ENCODE results near the gene SRGN. TPM values are rescaled to one million over a fixed set of nuclear protein-coding genes. Genes with fewer than 3 reads are reported as not detected.

Gene SRGN
- total RNA-seq, 2 donors from 2014 or later: 29.1 to 44.3 TPM

DNA sequence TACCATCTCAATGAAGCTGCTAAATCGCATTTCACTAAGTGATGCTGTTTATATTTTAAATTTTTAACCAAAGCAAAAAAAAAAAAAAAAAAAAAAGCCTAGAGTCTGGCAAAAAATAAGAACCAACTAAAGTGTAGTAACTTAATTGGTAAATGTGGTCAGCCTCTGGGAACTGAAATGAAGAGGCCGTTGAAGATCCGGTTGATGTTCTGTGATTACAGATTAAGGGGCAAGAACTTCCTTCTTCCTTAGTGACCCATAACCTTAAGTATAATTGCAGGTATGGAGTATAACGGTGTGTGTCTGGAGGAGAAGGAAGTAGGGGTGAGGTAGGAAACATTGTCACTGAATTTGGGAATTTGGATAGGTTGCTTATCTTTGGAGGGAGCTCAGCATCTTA lies 7.7 kb upstream of the SRGN start:
- Histone ChIP-seq H3K36me3 (no peaks in the 10 kb centered on the region), H3K9me3 (no peaks in the 10 kb centered on the region), H3K27me3 (replicated peaks; ENCODE audit: insufficient read depth) (no peaks in the 10 kb centered on the region), H3K4me3 (no peak overlapping the region), H3K4me1 (replicated peaks) (no peaks in the 10 kb centered on the region), H3K27ac (no peak overlapping the region)
- DNase-seq (ENCODE audit: low spot score): no peak
- TF ChIP-seq, protein P1, sequence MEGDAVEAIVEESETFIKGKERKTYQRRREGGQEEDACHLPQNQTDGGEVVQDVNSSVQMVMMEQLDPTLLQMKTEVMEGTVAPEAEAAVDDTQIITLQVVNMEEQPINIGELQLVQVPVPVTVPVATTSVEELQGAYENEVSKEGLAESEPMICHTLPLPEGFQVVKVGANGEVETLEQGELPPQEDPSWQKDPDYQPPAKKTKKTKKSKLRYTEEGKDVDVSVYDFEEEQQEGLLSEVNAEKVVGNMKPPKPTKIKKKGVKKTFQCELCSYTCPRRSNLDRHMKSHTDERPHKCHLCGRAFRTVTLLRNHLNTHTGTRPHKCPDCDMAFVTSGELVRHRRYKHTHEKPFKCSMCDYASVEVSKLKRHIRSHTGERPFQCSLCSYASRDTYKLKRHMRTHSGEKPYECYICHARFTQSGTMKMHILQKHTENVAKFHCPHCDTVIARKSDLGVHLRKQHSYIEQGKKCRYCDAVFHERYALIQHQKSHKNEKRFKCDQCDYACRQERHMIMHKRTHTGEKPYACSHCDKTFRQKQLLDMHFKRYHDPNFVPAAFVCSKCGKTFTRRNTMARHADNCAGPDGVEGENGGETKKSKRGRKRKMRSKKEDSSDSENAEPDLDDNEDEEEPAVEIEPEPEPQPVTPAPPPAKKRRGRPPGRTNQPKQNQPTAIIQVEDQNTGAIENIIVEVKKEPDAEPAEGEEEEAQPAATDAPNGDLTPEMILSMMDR (IDR thresholded peaks at IDR 0.05): no peak
- no peak for TF ChIP-seq POLR2A (IDR thresholded peaks at IDR 0.05)
- TF ChIP-seq POLR2AphosphoS5 (IDR thresholded peaks at IDR 0.05): no peak
- intact Hi-C loops (cut with DNase I): no loop called here
- WGBS: 77% methylated on average over 4 of the region's 4 CpGs

- H3K9me3 ChIP-seq: no peaks in the 10 kb centered on the region
- no peaks in the 10 kb centered on the region for H3K4me1 ChIP-seq (replicated peaks)
- peak overlapping the region; percentile 2 to 76 for H3K27ac ChIP-seq
- intact Hi-C loops (cut with DNase I): no loop called here
- no peaks in the 10 kb centered on the region for H3K27me3 ChIP-seq (replicated peaks; ENCODE audit: insufficient read depth)
- TF ChIP-seq, protein P1 (IDR thresholded peaks at IDR 0.05): no peak
- TF ChIP-seq POLR2A (IDR thresholded peaks at IDR 0.05) (no peak), POLR2AphosphoS5 (IDR thresholded peaks at IDR 0.05) (no peak)
- no peak overlapping the region for H3K4me3 ChIP-seq
- no peaks in the 10 kb centered on the region for H3K36me3 ChIP-seq
- WGBS: 57% methylated on average over 9 of the region's 9 CpGs
- DNase-seq (ENCODE audit: low spot score): no peak
Observed at GRCh38 chr10:69086001-69086509, 1.8 kb upstream of the SRGN start.

DNA sequence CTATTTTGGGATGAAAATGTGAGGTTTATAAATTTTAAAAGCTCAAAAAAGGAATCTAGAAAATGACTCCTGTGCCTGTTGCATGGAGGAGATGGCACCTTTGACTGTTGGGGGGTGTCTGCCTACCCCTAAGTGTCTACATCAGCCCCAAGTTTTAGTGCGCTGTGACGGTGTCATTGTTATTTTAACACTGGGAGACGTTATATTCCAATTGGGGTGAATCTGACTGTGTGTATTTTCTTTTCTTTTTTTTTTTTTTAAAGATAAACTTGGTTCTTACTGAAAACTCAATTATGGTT lies 517 bp downstream of the SRGN start:
- no peak for DNase-seq (ENCODE audit: low spot score)
- H3K27me3 ChIP-seq (replicated peaks; ENCODE audit: insufficient read depth): no peaks in the 10 kb centered on the region
- peak overlapping the region; percentile 12 to 14 for H3K4me3 ChIP-seq
- TF ChIP-seq, protein P1 (IDR thresholded peaks at IDR 0.05): no peak
- TF ChIP-seq POLR2AphosphoS5 (IDR thresholded peaks at IDR 0.05) (no peak), POLR2A (IDR thresholded peaks at IDR 0.05) (no peak)
- WGBS: 61% methylated on average over 3 of the region's 3 CpGs
- no peaks in the 10 kb centered on the region for H3K9me3 ChIP-seq
- no peaks in the 10 kb centered on the region for H3K4me1 ChIP-seq (replicated peaks)
- intact Hi-C loops (cut with DNase I): no loop called here
- peak overlapping the region; percentile 73 to 76 for H3K27ac ChIP-seq
- no peaks in the 10 kb centered on the region for H3K36me3 ChIP-seq

DNA sequence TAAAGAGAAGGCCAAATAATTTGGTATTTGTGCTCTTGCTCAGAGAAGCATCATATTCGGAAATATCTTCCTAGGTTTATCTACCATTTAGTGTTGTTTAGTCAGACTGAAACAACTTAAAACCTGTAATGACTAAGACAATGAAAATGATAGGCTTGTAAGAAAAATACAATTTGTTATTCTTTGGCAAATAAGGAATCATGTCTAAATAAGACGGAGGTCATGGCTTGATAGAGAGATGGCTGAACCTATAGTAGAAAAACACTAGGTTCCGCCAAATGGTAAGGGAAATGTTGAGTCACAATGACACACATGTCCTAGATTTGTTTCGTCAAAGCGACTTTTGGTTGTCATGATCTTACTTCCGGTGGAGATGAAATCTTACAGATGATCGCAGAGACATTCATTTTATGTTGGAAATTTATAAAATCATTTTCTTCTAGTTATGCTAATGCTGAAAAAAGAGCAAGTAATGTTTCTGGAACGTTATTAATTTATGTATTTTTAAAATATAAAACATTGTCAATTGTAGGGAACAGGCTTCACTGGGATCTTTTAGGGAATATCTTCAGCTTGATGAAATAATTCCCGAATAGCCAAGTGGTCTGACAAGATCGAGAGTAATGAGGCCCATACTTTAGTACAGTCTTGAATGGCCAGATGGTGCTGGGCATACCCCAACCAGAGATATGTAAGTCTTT lies 1.0 kb downstream of the SRGN start:
- H3K36me3 ChIP-seq: no peaks in the 10 kb centered on the region
- peak overlapping the region; percentile 73 to 76 for H3K27ac ChIP-seq
- no peaks in the 10 kb centered on the region for H3K4me1 ChIP-seq (replicated peaks)
- H3K27me3 ChIP-seq (replicated peaks; ENCODE audit: insufficient read depth): no peaks in the 10 kb centered on the region
- 79% methylated on average over 10 of the region's 10 CpGs for WGBS
- TF ChIP-seq POLR2AphosphoS5 (IDR thresholded peaks at IDR 0.05) (no peak), POLR2A (IDR thresholded peaks at IDR 0.05) (no peak)
- TF ChIP-seq, protein P1 (IDR thresholded peaks at IDR 0.05): no peak
- intact Hi-C loops (cut with DNase I): no loop called here
- no peak for DNase-seq (ENCODE audit: low spot score)
- H3K9me3 ChIP-seq: no peaks in the 10 kb centered on the region
- H3K4me3 ChIP-seq: peak overlapping the region; percentile 12 to 14
